ENCODE measurements around the gene RCSD1. TPM values are rescaled to one million over a fixed set of nuclear protein-coding genes. Genes with fewer than 3 reads are reported as not detected.

Gene RCSD1
- total and polyA plus RNA-seq, 4 experiments from 2014 or later, result 124 to 173 (median 146) TPM

GRCh38 chr1:167650269-167651160, 20.5 kb downstream of the RCSD1 start:
- Histone ChIP-seq H3K27me3 (ENCODE audit: insufficient read depth, low read length) (no peaks in the 10 kb centered on the region), H3K27ac (ENCODE audit: low read depth, low read length) (peak overlapping the region; percentile 55), H3K4me3 (ENCODE audit: low read length in 2 of 2) (peak overlapping the region in 1 of 2 donors; percentile 12), H3K36me3 (ENCODE audit: insufficient read depth, low read length) (peaks cover 12% of the 10 kb centered on the region), H3K9me3 (ENCODE audit: control insufficient read depth in 1 of 2, low read length in 2 of 2) (no peaks in the 10 kb centered on the region), H3K4me1 (ENCODE audit: insufficient read depth, low read length) (peaks cover 98% of the 10 kb centered on the region)
- ChIA-PET POLR2A (ENCODE audit: partially characterized antibody) (interaction anchor here (0.6 to 1.8 kb wide), 10 partner anchors 10 to 50 kb away, joined by 3 to 12 read pairs (median 3); no protein-coding TSS in a partner anchor), CTCF (ENCODE audit: partially characterized antibody) (interaction anchor here (1.2 to 5.5 kb wide), 6 partner anchors 9 to 93 kb away, joined by 3 to 30 read pairs (median 10); no protein-coding TSS in a partner anchor)
- intact Hi-C loops (cut with micrococcal nuclease), result no loop called here
- DNase-seq, result no peak
- H3K4me3 Mint-ChIP-seq, result peak overlapping the region in 7 of 8 donors; percentile 63 to 87 (median 75)
- H3K27me3 Mint-ChIP-seq, result no peaks in the 10 kb centered on the region
- peak overlapping the region; percentile 87 to 95 (median 92) for H3K27ac Mint-ChIP-seq
- H3K9me3 Mint-ChIP-seq, result no peaks in the 10 kb centered on the region
- H3K36me3 Mint-ChIP-seq, result peaks cover 12 to 61% of the 10 kb centered on the region in 2 donors
- peaks cover 71 to 92% (median 84%) of the 10 kb centered on the region in 4 donors for H3K4me1 Mint-ChIP-seq

DNA sequence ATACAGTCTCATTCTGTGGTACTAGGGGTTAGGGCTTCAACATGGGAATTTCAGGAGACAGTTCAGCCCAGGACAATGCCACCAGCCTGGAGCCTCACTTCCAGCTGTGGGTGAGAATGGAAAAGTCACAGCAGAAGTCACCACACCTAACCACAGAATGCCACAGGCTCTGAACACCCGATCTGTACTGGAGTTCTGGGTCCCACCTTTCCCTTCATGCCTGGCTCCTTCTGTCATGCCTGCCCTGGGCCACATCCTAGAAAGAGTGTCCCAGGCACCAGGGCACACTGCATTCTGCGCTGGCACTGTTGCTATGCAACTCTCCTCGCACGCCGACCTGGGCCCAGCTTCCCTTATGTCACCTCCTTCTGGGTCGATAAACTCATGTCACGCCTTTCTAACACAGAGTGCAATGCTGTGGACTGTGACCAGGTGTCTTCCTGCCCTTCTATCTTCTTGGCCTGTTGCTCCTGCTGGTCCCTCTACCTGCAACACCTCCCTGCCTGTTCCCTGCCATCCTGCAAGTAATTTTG, 21.2 kb downstream of the RCSD1 start:
- DNase-seq, result no peak
- no peaks in the 10 kb centered on the region for H3K27me3 Mint-ChIP-seq
- Histone ChIP-seq H3K4me3 (ENCODE audit: low read length in 2 of 2) (no peak overlapping the region), H3K36me3 (ENCODE audit: insufficient read depth, low read length) (peaks cover 15% of the 10 kb centered on the region), H3K27ac (ENCODE audit: low read depth, low read length) (peak overlapping the region; percentile 55), H3K9me3 (ENCODE audit: control insufficient read depth in 1 of 2, low read length in 2 of 2) (no peaks in the 10 kb centered on the region), H3K4me1 (ENCODE audit: insufficient read depth, low read length) (peaks cover 96% of the 10 kb centered on the region), H3K27me3 (ENCODE audit: insufficient read depth, low read length) (no peaks in the 10 kb centered on the region)
- H3K27ac Mint-ChIP-seq, result peak overlapping the region; percentile 82 to 95 (median 93)
- intact Hi-C loops (cut with micrococcal nuclease), result no loop called here
- H3K4me3 Mint-ChIP-seq, result peak overlapping the region in 7 of 8 donors; percentile 24 to 87 (median 71)
- CTCF ChIA-PET (ENCODE audit: partially characterized antibody), result interaction anchor here (1.3 to 5.5 kb wide), 5 partner anchors 10 to 93 kb away, joined by 3 to 30 read pairs (median 5); no protein-coding TSS in a partner anchor
- peaks cover 6 to 58% of the 10 kb centered on the region in 2 donors for H3K36me3 Mint-ChIP-seq
- peaks cover 67 to 90% (median 82%) of the 10 kb centered on the region in 4 donors for H3K4me1 Mint-ChIP-seq
- POLR2A ChIA-PET (ENCODE audit: partially characterized antibody), result interaction anchor here (1.0 to 2.1 kb wide), 3 partner anchors 10 to 23 kb away, joined by 3 to 4 read pairs (median 3); no protein-coding TSS in a partner anchor
- H3K9me3 Mint-ChIP-seq, result no peaks in the 10 kb centered on the region

DNA sequence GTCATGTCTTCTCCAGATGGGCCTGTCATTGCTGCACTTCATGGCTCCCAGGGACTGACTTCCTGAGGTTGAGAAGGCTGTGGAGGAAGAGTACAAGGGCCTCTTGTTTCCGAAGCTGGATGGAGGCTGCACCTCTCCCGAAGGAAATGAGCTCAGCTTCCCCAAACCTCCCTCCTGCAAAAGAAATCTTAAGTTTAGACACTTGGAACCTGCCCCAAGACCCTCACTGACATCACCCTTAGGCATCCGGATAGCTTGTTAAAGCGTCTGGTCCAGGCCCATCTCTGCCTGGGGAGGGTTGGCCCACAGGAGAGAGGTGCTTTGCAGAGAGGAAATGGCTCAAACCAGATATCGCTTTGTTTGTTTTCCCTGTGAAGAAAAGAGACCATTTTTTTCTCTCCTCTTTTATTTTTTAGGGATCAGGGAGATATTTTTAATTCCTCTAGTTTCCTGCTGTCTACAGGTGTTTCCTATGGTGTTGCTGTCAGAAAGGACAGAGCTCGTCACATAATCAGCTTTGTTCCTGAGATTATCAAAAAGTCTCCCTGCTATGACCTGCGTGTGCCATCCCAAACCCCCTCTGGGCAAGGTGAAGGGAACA, 25.0 kb downstream of the RCSD1 start:
- Mint-ChIP-seq H3K9me3 (no peaks in the 10 kb centered on the region), H3K36me3 (peaks cover 7 to 63% of the 10 kb centered on the region in 2 donors), H3K27me3 (no peaks in the 10 kb centered on the region), H3K27ac (peak overlapping the region; percentile 34 to 87 (median 81)), H3K4me3 (peak overlapping the region in 5 of 8 donors; percentile 2 to 47 (median 23)), H3K4me1 (peaks cover 79 to 95% (median 87%) of the 10 kb centered on the region in 4 donors)
- H3K9me3 ChIP-seq (ENCODE audit: control insufficient read depth in 1 of 2, low read length in 2 of 2), result no peaks in the 10 kb centered on the region
- no peaks in the 10 kb centered on the region for H3K27me3 ChIP-seq (ENCODE audit: insufficient read depth, low read length)
- ChIA-PET POLR2A (ENCODE audit: partially characterized antibody) (interaction anchor here (0.8 to 1.5 kb wide), 8 partner anchors 13 to 54 kb away, joined by 3 to 5 read pairs (median 4); no protein-coding TSS in a partner anchor), CTCF (ENCODE audit: partially characterized antibody) (interaction anchor here (1.5 to 2.8 kb wide), 4 partner anchors 17 to 55 kb away, joined by 5 to 17 read pairs (median 6); no protein-coding TSS in a partner anchor)
- H3K27ac ChIP-seq (ENCODE audit: low read depth, low read length), result no peak overlapping the region
- intact Hi-C loops (cut with micrococcal nuclease), result no loop called here
- peaks cover 98% of the 10 kb centered on the region for H3K4me1 ChIP-seq (ENCODE audit: insufficient read depth, low read length)
- peaks cover 15% of the 10 kb centered on the region for H3K36me3 ChIP-seq (ENCODE audit: insufficient read depth, low read length)
- no peak overlapping the region for H3K4me3 ChIP-seq (ENCODE audit: low read length in 2 of 2)
- no peak for DNase-seq

DNA sequence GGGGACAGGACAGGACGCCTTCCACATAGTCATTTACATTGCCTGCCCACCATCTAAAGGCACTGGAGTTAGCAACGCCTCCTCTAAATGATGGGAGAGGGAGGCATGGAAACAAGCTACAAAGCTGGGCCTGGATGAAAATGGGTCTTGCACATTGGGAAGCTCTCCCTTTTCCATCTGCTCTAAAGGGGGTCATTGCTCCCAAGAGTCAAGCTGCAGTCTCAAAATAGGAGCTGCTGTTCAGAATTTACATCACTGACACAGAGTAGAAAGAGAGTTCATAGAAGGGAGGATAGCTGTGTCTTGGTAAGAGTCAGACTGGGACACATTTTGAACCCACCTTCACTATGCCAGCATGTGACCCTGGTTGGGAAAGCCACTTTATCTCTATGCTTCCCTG, 26.6 kb downstream of the RCSD1 start:
- H3K4me1 Mint-ChIP-seq, result peaks cover 73 to 95% (median 84%) of the 10 kb centered on the region in 4 donors
- ChIA-PET POLR2A (ENCODE audit: partially characterized antibody) (interaction anchor here (1.5 kb wide), 1 partner anchor 14 kb away, joined by 5 read pairs; no protein-coding TSS in a partner anchor), CTCF (ENCODE audit: partially characterized antibody) (interaction anchor here (0.8 to 2.8 kb wide), 3 partner anchors 19 to 56 kb away, joined by 4 to 17 read pairs (median 5); no protein-coding TSS in a partner anchor)
- Histone ChIP-seq H3K4me1 (ENCODE audit: insufficient read depth, low read length) (peaks cover 98% of the 10 kb centered on the region), H3K36me3 (ENCODE audit: insufficient read depth, low read length) (peaks cover 23% of the 10 kb centered on the region), H3K27ac (ENCODE audit: low read depth, low read length) (peak overlapping the region; percentile 30), H3K9me3 (ENCODE audit: control insufficient read depth in 1 of 2, low read length in 2 of 2) (no peaks in the 10 kb centered on the region), H3K4me3 (ENCODE audit: low read length in 2 of 2) (no peak overlapping the region), H3K27me3 (ENCODE audit: insufficient read depth, low read length) (no peaks in the 10 kb centered on the region)
- peak overlapping the region in 4 of 8 donors; percentile 27 to 59 (median 38) for H3K4me3 Mint-ChIP-seq
- peak overlapping the region in 6 of 7 donors; percentile 53 to 89 (median 84) for H3K27ac Mint-ChIP-seq
- no peaks in the 10 kb centered on the region for H3K27me3 Mint-ChIP-seq
- H3K9me3 Mint-ChIP-seq, result no peaks in the 10 kb centered on the region
- intact Hi-C loops (cut with micrococcal nuclease), result no loop called here
- no peak for DNase-seq
- peaks cover 10 to 65% of the 10 kb centered on the region in 2 donors for H3K36me3 Mint-ChIP-seq

DNA sequence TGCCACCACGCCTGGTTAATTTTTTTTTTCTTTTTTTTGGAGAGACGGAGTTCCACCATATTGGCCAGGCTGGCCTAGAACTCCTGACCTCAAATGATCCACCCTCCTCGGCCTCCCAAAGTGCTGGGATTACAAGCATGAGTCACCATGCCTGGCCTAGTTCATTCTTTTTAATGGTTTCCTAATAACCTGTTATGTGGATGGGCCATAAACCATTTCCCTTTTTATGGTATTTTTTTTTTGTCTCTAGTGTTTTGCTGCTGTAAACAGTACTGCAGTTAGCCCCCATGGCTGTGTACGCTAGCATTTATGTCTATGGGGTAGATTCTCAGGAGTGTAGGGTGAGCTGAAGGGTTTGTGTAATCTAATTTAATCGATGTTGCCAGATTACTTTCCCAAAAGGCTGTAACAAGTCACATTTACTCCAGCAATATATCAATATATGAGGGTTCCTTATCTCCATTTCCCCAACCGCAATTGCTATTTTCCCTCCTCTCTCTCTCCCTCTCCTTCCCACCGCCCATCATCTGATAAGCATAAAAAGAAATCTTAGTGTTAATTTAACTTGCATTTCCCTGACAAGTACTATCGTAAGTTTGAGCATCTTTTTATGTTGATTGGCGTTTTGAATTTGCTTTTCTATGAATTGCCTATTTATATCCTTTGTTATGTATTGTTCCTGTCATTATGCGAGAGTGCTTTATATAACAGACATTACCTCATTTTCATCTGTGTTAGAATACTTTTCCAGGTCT, 28.7 kb downstream of the RCSD1 start:
- Histone ChIP-seq H3K9me3 (ENCODE audit: control insufficient read depth in 1 of 2, low read length in 2 of 2) (no peaks in the 10 kb centered on the region), H3K36me3 (ENCODE audit: insufficient read depth, low read length) (peaks cover 41% of the 10 kb centered on the region), H3K27me3 (ENCODE audit: insufficient read depth, low read length) (no peaks in the 10 kb centered on the region), H3K4me1 (ENCODE audit: insufficient read depth, low read length) (peaks cover 98% of the 10 kb centered on the region), H3K4me3 (ENCODE audit: low read length in 2 of 2) (no peak overlapping the region), H3K27ac (ENCODE audit: low read depth, low read length) (no peak overlapping the region)
- Mint-ChIP-seq H3K4me1 (peaks cover 75 to 97% (median 88%) of the 10 kb centered on the region in 4 donors), H3K27me3 (no peaks in the 10 kb centered on the region), H3K4me3 (peak overlapping the region in 6 of 8 donors; percentile 13 to 73 (median 50)), H3K9me3 (no peaks in the 10 kb centered on the region), H3K27ac (peak overlapping the region; percentile 32 to 91 (median 82)), H3K36me3 (peaks cover 25 to 78% of the 10 kb centered on the region in 2 donors)
- ChIA-PET POLR2A (ENCODE audit: partially characterized antibody) (interaction anchor here (1.7 kb wide), 1 partner anchor 22 kb away, joined by 5 read pairs; no protein-coding TSS in a partner anchor), CTCF (ENCODE audit: partially characterized antibody) (interaction anchor here (1.4 kb wide), 1 partner anchor 21 kb away, joined by 5 read pairs; no protein-coding TSS in a partner anchor)
- intact Hi-C loops (cut with micrococcal nuclease), result no loop called here
- DNase-seq, result no peak

DNA sequence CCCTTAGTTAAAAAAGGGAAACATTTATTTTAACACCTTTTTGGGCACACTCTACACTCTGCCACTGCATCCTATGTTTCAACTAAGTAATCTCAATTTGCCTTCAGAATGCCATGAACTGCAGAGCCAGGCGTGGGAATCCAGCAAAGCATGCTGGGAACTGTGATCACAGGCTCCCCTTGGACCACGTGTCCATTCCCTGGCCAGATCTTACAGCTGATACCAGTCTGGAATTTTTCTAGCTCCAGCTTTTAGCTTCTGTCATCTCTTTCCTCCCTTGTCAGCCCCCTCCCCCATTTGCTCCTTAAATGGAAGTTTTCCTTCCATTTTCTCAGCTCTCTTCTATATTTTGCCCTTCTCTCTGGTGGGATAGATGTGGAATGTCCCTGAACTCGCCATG, 29.4 kb downstream of the RCSD1 start:
- Mint-ChIP-seq H3K36me3 (peaks cover 28 to 78% of the 10 kb centered on the region in 2 donors), H3K4me3 (peak overlapping the region in 3 of 8 donors; percentile 15 to 35 (median 16)), H3K27ac (peak overlapping the region; percentile 35 to 91 (median 79)), H3K27me3 (no peaks in the 10 kb centered on the region), H3K4me1 (peaks cover 73 to 97% (median 86%) of the 10 kb centered on the region in 4 donors), H3K9me3 (no peaks in the 10 kb centered on the region)
- Histone ChIP-seq H3K27me3 (ENCODE audit: insufficient read depth, low read length) (no peaks in the 10 kb centered on the region), H3K9me3 (ENCODE audit: control insufficient read depth in 1 of 2, low read length in 2 of 2) (no peaks in the 10 kb centered on the region), H3K27ac (ENCODE audit: low read depth, low read length) (no peak overlapping the region), H3K4me3 (ENCODE audit: low read length in 2 of 2) (no peak overlapping the region), H3K36me3 (ENCODE audit: insufficient read depth, low read length) (peaks cover 44% of the 10 kb centered on the region), H3K4me1 (ENCODE audit: insufficient read depth, low read length) (peaks cover 98% of the 10 kb centered on the region)
- ChIA-PET POLR2A (ENCODE audit: partially characterized antibody) (interaction anchor here (0.6 to 0.7 kb wide), 2 partner anchors 10 to 13 kb away, joined by 3 read pairs; no protein-coding TSS in a partner anchor), CTCF (ENCODE audit: partially characterized antibody) (interaction anchor here (0.8 to 1.5 kb wide), 4 partner anchors 17 to 59 kb away, joined by 3 to 5 read pairs (median 4); no protein-coding TSS in a partner anchor)
- DNase-seq, result no peak
- intact Hi-C loops (cut with micrococcal nuclease), result no loop called here

Data from CD4-positive, alpha-beta memory T cell (primary cell).